HepG2 (cell line): ENCODE results near the gene BET1L. TPM values are rescaled to one million over a fixed set of nuclear protein-coding genes. Genes with fewer than 3 reads are reported as not detected.

Experiments
- ARID2 ChIP-seq: sonication (generic); formaldehyde crosslinking; IDR thresholded peaks from 2 replicates; pipeline ENCODE4 v1.8.1; 2022; ENCODE audit warnings: mild to moderate bottlenecking, missing genetic modification reagents, borderline replicate concordance
- BATF2 ChIP-seq: sonication (generic); formaldehyde crosslinking; IDR thresholded peaks from 2 replicates; pipeline ENCODE4 v1.8.0; 2022; ENCODE audit warnings: mild to moderate bottlenecking, missing genetic modification reagents, moderate library complexity
- CAMTA2 ChIP-seq: sonication (generic); formaldehyde crosslinking; IDR thresholded peaks from 2 replicates; pipeline ENCODE4 v1.4.0; 2020; ENCODE audit warnings: mild to moderate bottlenecking, missing genetic modification reagents, borderline replicate concordance
- CHD2 ChIP-seq: IDR thresholded peaks from 2 replicates; pipeline ENCODE4 v1.6.1; 2011; ENCODE audit warnings: low read depth, low read length, improper control_type of control experiment
- DR1 ChIP-seq: sonication (generic); formaldehyde crosslinking; IDR thresholded peaks from 2 replicates; pipeline ENCODE4 v1.8.0; 2021; ENCODE audit warnings: mild to moderate bottlenecking, missing genetic modification reagents, inconsistent platforms
- HOXA3 ChIP-seq: sonication (generic); formaldehyde crosslinking; IDR thresholded peaks from 2 replicates; pipeline ENCODE4 v1.5.0; 2020; ENCODE audit warnings: missing genetic modification reagents
- KMT2A ChIP-seq: sonication (generic); formaldehyde crosslinking; IDR thresholded peaks from 2 replicates; pipeline ENCODE4 v1.4.0; 2020; ENCODE audit warnings: missing genetic modification reagents
- SMAD1 ChIP-seq: sonication (generic); formaldehyde crosslinking; IDR thresholded peaks from 2 replicates; pipeline ENCODE4 v1.4.0; 2020; ENCODE audit warnings: missing genetic modification reagents, low read depth, mild to moderate bottlenecking, borderline replicate concordance
- SMAD3 ChIP-seq: sonication (generic); formaldehyde crosslinking; IDR thresholded peaks from 2 replicates; pipeline ENCODE4 v1.4.0; 2020; ENCODE audit warnings: missing genetic modification reagents
- TERF1 ChIP-seq: sonication (generic); formaldehyde crosslinking; IDR thresholded peaks from 2 replicates; pipeline ENCODE4 v1.8.0; 2022; ENCODE audit warnings: mild to moderate bottlenecking, missing genetic modification reagents, moderate library complexity
- TOPORS ChIP-seq: sonication (generic); formaldehyde crosslinking; IDR thresholded peaks from 2 replicates; pipeline ENCODE4 v1.8.0; 2023; ENCODE audit warnings: mild to moderate bottlenecking, missing genetic modification reagents
- ZMAT3 ChIP-seq: sonication (generic); formaldehyde crosslinking; conservative IDR thresholded peaks from 2 replicates; pipeline ENCODE4 v1.7.0; 2021; ENCODE audit warnings: missing genetic modification reagents
- ZNF329 ChIP-seq: sonication (generic); formaldehyde crosslinking; IDR thresholded peaks from 2 replicates; pipeline ENCODE4 v1.9.0; 2021; ENCODE audit warnings: low read depth, mild to moderate bottlenecking, missing genetic modification reagents
- ZNF513 ChIP-seq: sonication (generic); formaldehyde crosslinking; conservative IDR thresholded peaks from 2 replicates; pipeline ENCODE4 v1.5.0; 2020; ENCODE audit warnings: missing genetic modification reagents
- ZNF614 ChIP-seq: IDR thresholded peaks from 2 replicates; pipeline ENCODE4 v1.6.1; 2018; ENCODE audit warnings: missing biosample characterization, missing genetic modification reagents, inconsistent platforms, borderline replicate concordance
- ZNF646 ChIP-seq: sonication (generic); formaldehyde crosslinking; IDR thresholded peaks from 2 replicates; pipeline ENCODE4 v1.9.0; 2021; ENCODE audit warnings: mild to moderate bottlenecking, missing genetic modification reagents
- ZNF720 ChIP-seq: sonication (generic); formaldehyde crosslinking; IDR thresholded peaks from 2 replicates; pipeline ENCODE4 v1.4.0; 2020; ENCODE audit warnings: missing genetic modification reagents
- ZUFSP ChIP-seq: sonication (generic); formaldehyde crosslinking; IDR thresholded peaks from 2 replicates; pipeline ENCODE4 v1.9.0; 2021; ENCODE audit warnings: missing genetic modification reagents, mild to moderate bottlenecking, borderline replicate concordance
- polyA plus RNA-seq, 8 experiments: library from polyadenylated mRNA; depleted of rRNA in 3 of 8; stranded (reverse) in 7 of 8; unstranded in 1 of 8; fragments of >200 nt; fragmentation: Illumina TruSeq in 4 of 8; extraction: Trizol in 4 of 8; gene quantifications; 2 replicates each; pipeline versions ENCODE4 v1.2.1 to v1.2.3, GENCODE V29; 2011 to 2016; ENCODE audit warnings: low read depth in 4 of 8, missing spikeins in 1 of 8, mixed read lengths in 1 of 8; ENCODE audit not compliant: insufficient read depth in 1 of 8
- total RNA-seq, 5 experiments: library from RNA; depleted of rRNA; stranded (reverse); fragments of >200 nt; fragmentation: Illumina TruSeq; extraction: Trizol; gene quantifications; 2 replicates each; pipeline ENCODE4 v1.2.3, GENCODE V29; 2016; ENCODE audit warnings: low read depth in 1 of 5

Gene BET1L
- total and polyA plus RNA-seq, 2 of the 13 experiments (the other 11 are each of a cell fraction or from before 2014, with no cell fraction given) = 26.2 to 59.6 TPM

- no peak for TF ChIP-seq SMAD1
- no peak for TF ChIP-seq ZNF614 (CRISPR knock-in tag)
- peak; percentile 28; the same call in 1 of the 2 replicates for TF ChIP-seq TOPORS
- no peak for TF ChIP-seq SMAD3
- TF ChIP-seq ARID2 (CRISPR knock-in tag) = 0 out of 2 replicates have a peak, but pooled peaks have one; percentile 23
- no peak for TF ChIP-seq BATF2 (CRISPR knock-in tag)
- TF ChIP-seq ZNF646 = no peak
- TF ChIP-seq ZNF329 (CRISPR knock-in tag) = no peak
- TF ChIP-seq TERF1 = no peak
- TF ChIP-seq ZMAT3 = peak; percentile 65; the same call in 1 of the 2 replicates
- no peak for TF ChIP-seq KMT2A (CRISPR knock-in tag)
- TF ChIP-seq DR1 (CRISPR knock-in tag) = peak; percentile 49; the same call in 1 of the 2 replicates
- no peak for TF ChIP-seq HOXA3 (CRISPR knock-in tag)
- no peak for TF ChIP-seq ZNF513 (CRISPR knock-in tag)
- no peak for TF ChIP-seq ZNF720 (CRISPR knock-in tag)
- no peak for TF ChIP-seq CAMTA2 (CRISPR knock-in tag)
- no peak for TF ChIP-seq ZUFSP
- TF ChIP-seq CHD2 = no peak
Measured at GRCh38 chr11:208181-208916, 1.1 kb upstream of the BET1L start (continued).
